ENCODE data around the gene RBMS3. TPM values are rescaled to one million over a fixed set of nuclear protein-coding genes. Genes with fewer than 3 reads are reported as not detected.

RBMS3 gene
- total and polyA plus RNA-seq, 2 of the 13 experiments (the other 11 are each of a cell fraction or from before 2014, with no cell fraction given): not detected

- FAIRE-seq (no peak), ATAC-seq (no peak), DNase-seq (ENCODE audit: low spot score) (no peak)
- Histone ChIP-seq H3K36me3 (replicated peaks in 1 of 2; ENCODE audit: control insufficient read depth in 1 of 2, insufficient read depth in 2 of 2, low read length in 2 of 2) (no peaks in the 10 kb centered on the region), H3K4me1 (ENCODE audit: insufficient read depth, low read length) (no peaks in the 10 kb centered on the region), H3K9ac (ENCODE audit: insufficient read depth, low read depth, low read length) (no peak overlapping the region), H2AFZ (ENCODE audit: low read length) (no peak overlapping the region), H4K20me1 (ENCODE audit: insufficient read depth, low read length) (no peaks in the 10 kb centered on the region), H3K27ac (ENCODE audit: extremely low read length, insufficient read depth, low read length) (no peak overlapping the region), H3K4me2 (ENCODE audit: low read depth, low read length) (no peak overlapping the region), H3K9me3 (ENCODE audit: low read length) (no peaks in the 10 kb centered on the region), H3K27me3 (ENCODE audit: control insufficient read depth in 1 of 2, insufficient read depth in 2 of 2, low read length in 2 of 2) (no peaks in the 10 kb centered on the region), H3K4me3 (replicated peaks in 1 of 3; ENCODE audit: insufficient read depth in 1 of 3, low read depth in 2 of 3, low read length in 3 of 3) (no peak overlapping the region), H3K79me2 (ENCODE audit: insufficient read depth, low read length) (no peaks in the 10 kb centered on the region)
- CTCF ChIA-PET (ENCODE audit: low intra/inter-chr PET ratio, low total read pairs): no interaction called here
- no TSS peak for BruUV-seq (replicated peaks)
- TF ChIP-seq, protein P1, sequence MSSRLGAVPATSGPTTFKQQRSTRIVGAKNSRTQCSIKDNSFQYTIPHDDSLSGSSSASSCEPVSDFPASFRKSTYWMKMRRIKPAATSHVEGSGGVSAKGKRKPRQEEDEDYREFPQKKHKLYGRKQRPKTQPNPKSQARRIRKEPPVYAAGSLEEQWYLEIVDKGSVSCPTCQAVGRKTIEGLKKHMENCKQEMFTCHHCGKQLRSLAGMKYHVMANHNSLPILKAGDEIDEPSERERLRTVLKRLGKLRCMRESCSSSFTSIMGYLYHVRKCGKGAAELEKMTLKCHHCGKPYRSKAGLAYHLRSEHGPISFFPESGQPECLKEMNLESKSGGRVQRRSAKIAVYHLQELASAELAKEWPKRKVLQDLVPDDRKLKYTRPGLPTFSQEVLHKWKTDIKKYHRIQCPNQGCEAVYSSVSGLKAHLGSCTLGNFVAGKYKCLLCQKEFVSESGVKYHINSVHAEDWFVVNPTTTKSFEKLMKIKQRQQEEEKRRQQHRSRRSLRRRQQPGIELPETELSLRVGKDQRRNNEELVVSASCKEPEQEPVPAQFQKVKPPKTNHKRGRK (CRISPR knock-in tag; IDR thresholded peaks at IDR 0.05): no peak
- no peak for TF ChIP-seq EEA1 (CRISPR knock-in tag; IDR thresholded peaks at IDR 0.05; ENCODE audit: borderline replicate concordance)
- POLR2A ChIA-PET: no interaction called here
- intact Hi-C loops (cut with micrococcal nuclease; ENCODE audit: unreplicated experiment) (no loop called here), in situ Hi-C loops (cut with HindIII; ENCODE audit: extremely low pct_ligation_motif_present, low pct_unique_long_range_greater_than_20kb) (no loop called here)
Measured at GRCh38 chr3:29373131-29373680, 92.3 kb downstream of the RBMS3 start.

DNA sequence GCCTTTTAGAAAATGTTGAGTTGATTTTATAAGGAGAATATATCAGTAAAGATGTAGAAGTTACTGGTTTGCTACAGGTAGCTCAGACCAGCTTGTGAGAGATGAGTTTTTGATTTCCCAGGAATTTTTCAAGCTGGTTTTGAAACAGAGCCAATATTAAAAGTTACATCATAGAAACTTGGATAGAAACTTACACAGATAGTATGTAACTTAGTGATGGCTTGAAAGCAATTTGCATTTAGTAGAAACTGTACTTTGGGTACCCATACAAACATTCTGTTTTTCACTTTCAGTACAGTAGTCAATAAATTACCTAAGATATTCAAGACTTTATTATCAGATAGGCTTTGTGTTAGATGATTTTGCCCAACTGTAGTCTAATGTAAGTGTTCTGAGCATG, 93.4 kb downstream of the RBMS3 start:
- no peaks in the 10 kb centered on the region for H3K9me3 ChIP-seq (ENCODE audit: low read length)
- H3K36me3 ChIP-seq (replicated peaks in 1 of 2; ENCODE audit: control insufficient read depth in 1 of 2, insufficient read depth in 2 of 2, low read length in 2 of 2): no peaks in the 10 kb centered on the region
- H2AFZ ChIP-seq (ENCODE audit: low read length): no peak overlapping the region
- POLR2A ChIA-PET: no interaction called here
- in situ Hi-C loops (cut with HindIII; ENCODE audit: extremely low pct_ligation_motif_present, low pct_unique_long_range_greater_than_20kb): no loop called here
- CTCF ChIA-PET (ENCODE audit: low intra/inter-chr PET ratio, low total read pairs): no interaction called here
- H4K20me1 ChIP-seq (ENCODE audit: insufficient read depth, low read length): no peaks in the 10 kb centered on the region
- no peak overlapping the region for H3K27ac ChIP-seq (ENCODE audit: extremely low read length, insufficient read depth, low read length)
- no peak for TF ChIP-seq ZKSCAN1 (IDR thresholded peaks at IDR 0.05; ENCODE audit: low read length)
- TF ChIP-seq NFE2 (CRISPR knock-in tag; IDR thresholded peaks at IDR 0.05): no peak
- no peak for TF ChIP-seq KMT2A (CRISPR knock-in tag; IDR thresholded peaks at IDR 0.05)
- H3K4me2 ChIP-seq (ENCODE audit: low read depth, low read length): no peak overlapping the region
- H3K79me2 ChIP-seq (ENCODE audit: insufficient read depth, low read length): no peaks in the 10 kb centered on the region
- no peak for ATAC-seq
- no peak overlapping the region for H3K4me3 ChIP-seq (replicated peaks in 1 of 3; ENCODE audit: insufficient read depth in 1 of 3, low read depth in 2 of 3, low read length in 3 of 3)
- H3K9ac ChIP-seq (ENCODE audit: insufficient read depth, low read depth, low read length): no peak overlapping the region
- DNase-seq (ENCODE audit: low spot score): no peak
- H3K27me3 ChIP-seq (ENCODE audit: control insufficient read depth in 1 of 2, insufficient read depth in 2 of 2, low read length in 2 of 2): no peaks in the 10 kb centered on the region
- BruUV-seq (replicated peaks): no TSS peak
- H3K4me1 ChIP-seq (ENCODE audit: insufficient read depth, low read length): no peaks in the 10 kb centered on the region
- intact Hi-C loops (cut with micrococcal nuclease; ENCODE audit: unreplicated experiment): no loop called here
- FAIRE-seq: no peak
